Left cardiac atrium (tissue), 4 donors: ENCODE measurements around the gene JPT1. TPM values are rescaled to one million over a fixed set of nuclear protein-coding genes. Genes with fewer than 3 reads are reported as not detected.
"Not testable (repeated sequence)": the region's sequence is repeated elsewhere in the genome, so short reads cannot be mapped to it uniquely, and the experiment has no call there.

Source experiments
- ATAC-seq, 2 donors: fragments of 200-7000 bp; cut with Tn5 transposase; one replicate each; pipeline ENCODE4 v1.9.1; 2020; ENCODE audit warnings: mild to moderate bottlenecking in 2 of 2, moderate library complexity in 2 of 2
- DNase-seq: peaks from one replicate; pipeline ENCODE4 v3.0.0-alpha.2; 2020
- intact Hi-C, 2 donors: fragments of 100-400 bp; cut with DNase I; formaldehyde crosslinking; loops; one replicate each; pipeline versions ENCODE4 v1.14.1 to v1.15.1; 2022 to 2023
- total RNA-seq, 2 donors: library from RNA; stranded (reverse); fragmentation: NEBNext Ultra II Directional; extraction: Animal tissue kit (Norgen Biotek cat#: 25700); gene quantifications; one replicate each; pipeline ENCODE4 v1.2.1, GENCODE V29; 2021
- donor health status: DM: no; HTN: yes; CAD: no.
- donor health status: DM: no; HTN: yes; CAD: no; lungs with severe emphysema.
- donor health status: DM: yes; HTN: yes; CAD: no.
- donor health status: Dilated cardiomyopathy.

Gene JPT1
- total RNA-seq, 2 donors from 2014 or later, result 16.4 to 19.7 TPM

- intact Hi-C loops, DNase-seq, ATAC-seq: not testable (repeated sequence)
These were observed 22.0 kb downstream of the JPT1 start for GRCh38 chr17:75132018-75133000.

- ATAC-seq (peak; percentile 94 to 96), DNase-seq (peak; percentile 87)
- intact Hi-C loops, result no loop called here
These were observed 22.9 kb downstream of the JPT1 start, which contains the start of gene NT5C for GRCh38 chr17:75131278-75132017. NT5C (minus strand) TSS chr17:75131742; CDS start chr17:75131707, 35 bp downstream.

- intact Hi-C loops, result no loop called here
- peak; percentile 47 to 65 for ATAC-seq
- peak; percentile 56 for DNase-seq
These were observed 23.6 kb downstream of the JPT1 start for GRCh38 chr17:75130632-75131277.

- intact Hi-C loops, result no loop called here
- ATAC-seq (no peak), DNase-seq (no peak)
These were observed 24.2 kb downstream of the JPT1 start for GRCh38 chr17:75130059-75130631.

GRCh38 chr17:75129576-75129975, 24.7 kb downstream of the JPT1 start:
- ATAC-seq (no peak), DNase-seq (no peak)
- intact Hi-C loops, result no loop called here

GRCh38 chr17:75128694-75129505, 25.4 kb downstream of the JPT1 start:
- ATAC-seq, result no peak
- DNase-seq, result no peak
- intact Hi-C loops, result no loop called here

- DNase-seq, ATAC-seq, intact Hi-C loops: not testable (repeated sequence)
These were observed 26.4 kb downstream of the JPT1 start for GRCh38 chr17:75127936-75128335.

GRCh38 chr17:75126954-75127353, 27.4 kb downstream of the JPT1 start:
- DNase-seq (no peak), ATAC-seq (no peak)
- intact Hi-C loops, result no loop called here

GRCh38 chr17:75125984-75126383, 28.3 kb downstream of the JPT1 start:
- intact Hi-C loops, result no loop called here
- no peak for DNase-seq
- no peak for ATAC-seq

GRCh38 chr17:75124819-75125162, 29.5 kb downstream of the JPT1 start:
- peak; percentile 2 to 6 for ATAC-seq

GRCh38 chr17:75124041-75124818, 30.1 kb downstream of the JPT1 start:
- DNase-seq (peak; percentile 88), ATAC-seq (peak; percentile 88 to 97)
- intact Hi-C loops, result no loop called here

More at GRCh38 chr17:75124819-75125162, 29.5 kb downstream of the JPT1 start:
- intact Hi-C loops, result no loop called here
- DNase-seq, result no peak

- intact Hi-C loops, result loop anchor here (10.0 kb wide), 1 partner anchor 56 kb away; no protein-coding TSS in a partner anchor
- DNase-seq (no peak), ATAC-seq (no peak)
These were observed 36.0 kb downstream of the JPT1 start for GRCh38 chr17:75118307-75118706.

GRCh38 chr17:75116737-75117136, 37.6 kb downstream of the JPT1 start:
- intact Hi-C loops, result loop anchor here (10.0 kb wide), 1 partner anchor 58 kb away; no protein-coding TSS in a partner anchor
- DNase-seq, result no peak
- ATAC-seq, result no peak

- ATAC-seq, result no peak
- no peak for DNase-seq
- intact Hi-C loops, result loop anchor here (2.0 to 10.0 kb wide), 2 partner anchors 59 to 85 kb away; no protein-coding TSS in a partner anchor
These were observed 38.8 kb downstream of the JPT1 start for GRCh38 chr17:75115555-75115954.

- intact Hi-C loops, result loop anchor here (2.0 to 10.0 kb wide), 2 partner anchors 60 to 86 kb away; no protein-coding TSS in a partner anchor
- DNase-seq, result no peak
- ATAC-seq, result no peak
These were observed 39.6 kb downstream of the JPT1 start for GRCh38 chr17:75114552-75115314.

- ATAC-seq (peak; percentile 76 to 80), DNase-seq (peak; percentile 91)
- intact Hi-C loops, result loop anchor here (2.0 to 10.0 kb wide), 2 partner anchors 61 to 87 kb away; no protein-coding TSS in a partner anchor
These were observed 40.3 kb downstream of the JPT1 start for GRCh38 chr17:75113798-75114551.
